Measurements from ENCODE around the gene CAPN15. TPM values are rescaled to one million over a fixed set of nuclear protein-coding genes. Genes with fewer than 3 reads are reported as not detected.

The CAPN15 gene
- total and polyA plus RNA-seq, 7 experiments from 2014 or later, result 3.2 to 89.8 (median 52.8) TPM

GRCh38 chr16:561413-561794 is 33.9 kb downstream of the CAPN15 start:
- Mint-ChIP-seq H3K4me3 (peak overlapping the region in 1 of 10 donors; percentile 34), H3K36me3 (no peaks in the 10 kb centered on the region), H3K9me3 (peaks cover 0 to 3% (median 0%) of the 10 kb centered on the region in 11 donors), H3K27me3 (peaks cover 6 to 20% (median 9%) of the 10 kb centered on the region in 5 donors), H3K4me1 (peaks cover 0 to 8% (median 3%) of the 10 kb centered on the region in 7 donors), H3K27ac (no peak overlapping the region)
- Histone ChIP-seq H3K27me3 (ENCODE audit: control insufficient read depth in 2 of 2, insufficient read depth in 2 of 2, low read length in 2 of 2) (no peaks in the 10 kb centered on the region), H3K4me1 (ENCODE audit: control insufficient read depth in 2 of 2, insufficient read depth in 2 of 2, low read length in 2 of 2) (peaks cover under 1 to 3% of the 10 kb centered on the region in 2 donors), H3K27ac (ENCODE audit: low read depth, low read length) (no peak overlapping the region), H3K36me3 (ENCODE audit: control insufficient read depth in 2 of 3, insufficient read depth in 3 of 3, low read length in 3 of 3) (no peaks in the 10 kb centered on the region), H3K9me3 (ENCODE audit: control insufficient read depth in 2 of 3, low read length in 3 of 3) (no peaks in the 10 kb centered on the region), H3K4me3 (ENCODE audit: low read length) (no peak overlapping the region)
- POLR2A ChIA-PET, result interaction anchor here (0.7 kb wide), 1 partner anchor 713 kb away, joined by 4 read pairs; no protein-coding TSS in a partner anchor
- DNase-seq, result no peak
- intact Hi-C loops (cut with micrococcal nuclease), result no loop called here
- no peak for ATAC-seq
- CTCF ChIA-PET, result no interaction called here

DNA sequence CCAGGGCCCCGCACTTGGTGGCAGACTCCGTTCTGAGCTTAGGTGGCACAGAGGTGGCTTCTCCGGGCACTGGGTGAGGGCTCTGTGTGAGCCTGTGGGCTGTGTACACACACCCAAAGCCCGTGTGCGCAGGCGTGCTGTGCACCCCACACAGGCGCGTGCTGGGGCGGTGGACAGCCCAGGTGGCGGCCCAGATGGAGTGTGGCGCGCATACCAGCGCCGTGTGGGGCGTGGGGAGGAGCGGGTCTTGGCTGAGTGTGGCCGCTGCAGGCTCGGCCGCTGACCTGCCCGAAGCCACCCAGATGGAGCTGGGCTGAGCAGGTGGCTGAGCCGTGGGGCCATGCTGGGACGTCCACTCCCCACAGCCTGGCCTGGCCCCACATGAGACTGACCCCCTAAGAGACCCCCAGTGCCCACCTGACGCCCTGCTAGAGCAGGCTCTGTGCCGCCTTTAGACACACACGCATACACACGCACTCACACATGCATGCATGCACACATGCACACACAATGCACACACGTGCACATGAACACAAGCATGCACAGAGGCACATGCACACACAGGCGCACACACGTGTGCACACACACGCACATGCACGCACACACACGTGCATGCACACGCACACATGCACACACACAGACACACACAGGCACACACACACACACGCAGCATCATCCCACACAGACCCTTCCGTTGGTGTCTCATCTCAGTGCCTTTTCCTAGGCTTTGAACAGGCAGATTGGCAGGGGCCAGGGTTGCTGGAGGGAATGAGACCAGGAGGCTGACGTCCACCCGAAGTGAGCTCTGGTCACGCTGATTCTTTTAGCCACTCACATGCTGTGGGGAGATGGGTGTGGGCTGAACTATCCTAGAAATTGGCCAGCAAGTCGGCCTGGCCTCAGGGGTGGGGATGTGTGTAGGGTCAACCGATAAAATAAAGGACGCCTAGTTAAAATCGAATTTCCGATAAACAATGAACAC is 34.7 kb downstream of the CAPN15 start:
- H3K27me3 ChIP-seq (ENCODE audit: control insufficient read depth in 2 of 2, insufficient read depth in 2 of 2, low read length in 2 of 2), result no peaks in the 10 kb centered on the region
- ATAC-seq, result no peak
- peaks cover 6 to 20% (median 9%) of the 10 kb centered on the region in 5 donors for H3K27me3 Mint-ChIP-seq
- H3K4me3 ChIP-seq (ENCODE audit: low read length), result no peak overlapping the region
- peak overlapping the region in 6 of 10 donors; percentile 6 to 53 (median 36) for H3K4me3 Mint-ChIP-seq
- peak overlapping the region in 1 of 9 donors; percentile 8 for H3K27ac Mint-ChIP-seq
- H3K36me3 Mint-ChIP-seq, result no peaks in the 10 kb centered on the region
- peaks cover 0 to 3% (median 0%) of the 10 kb centered on the region in 11 donors for H3K9me3 Mint-ChIP-seq
- H3K36me3 ChIP-seq (ENCODE audit: control insufficient read depth in 2 of 3, insufficient read depth in 3 of 3, low read length in 3 of 3), result no peaks in the 10 kb centered on the region
- intact Hi-C loops (cut with micrococcal nuclease), result no loop called here
- no peaks in the 10 kb centered on the region for H3K9me3 ChIP-seq (ENCODE audit: control insufficient read depth in 2 of 3, low read length in 3 of 3)
- H3K4me1 ChIP-seq (ENCODE audit: control insufficient read depth in 2 of 2, insufficient read depth in 2 of 2, low read length in 2 of 2), result peaks cover 5 to 11% of the 10 kb centered on the region in 2 donors
- no peak for DNase-seq
- ChIA-PET CTCF (no interaction called here), POLR2A (no interaction called here)
- H3K4me1 Mint-ChIP-seq, result peaks cover 0 to 16% (median 9%) of the 10 kb centered on the region in 7 donors
- H3K27ac ChIP-seq (ENCODE audit: low read depth, low read length), result no peak overlapping the region

GRCh38 chr16:563072-563644 is 35.6 kb downstream of the CAPN15 start:
- ChIA-PET POLR2A (no interaction called here), CTCF (no interaction called here)
- no peaks in the 10 kb centered on the region for H3K36me3 Mint-ChIP-seq
- ATAC-seq, result no peak
- Histone ChIP-seq H3K9me3 (ENCODE audit: control insufficient read depth in 2 of 3, low read length in 3 of 3) (no peaks in the 10 kb centered on the region), H3K4me3 (ENCODE audit: low read length) (no peak overlapping the region), H3K4me1 (ENCODE audit: control insufficient read depth in 2 of 2, insufficient read depth in 2 of 2, low read length in 2 of 2) (peaks cover 5 to 20% of the 10 kb centered on the region in 2 donors), H3K27me3 (ENCODE audit: control insufficient read depth in 2 of 2, insufficient read depth in 2 of 2, low read length in 2 of 2) (no peaks in the 10 kb centered on the region), H3K27ac (ENCODE audit: low read depth, low read length) (no peak overlapping the region), H3K36me3 (ENCODE audit: control insufficient read depth in 2 of 3, insufficient read depth in 3 of 3, low read length in 3 of 3) (no peaks in the 10 kb centered on the region)
- DNase-seq, result no peak
- peaks cover 4 to 18% (median 9%) of the 10 kb centered on the region in 5 donors for H3K27me3 Mint-ChIP-seq
- intact Hi-C loops (cut with micrococcal nuclease), result no loop called here
- H3K4me3 Mint-ChIP-seq, result no peak overlapping the region
- peaks cover 0 to 21% (median 9%) of the 10 kb centered on the region in 7 donors for H3K4me1 Mint-ChIP-seq
- peaks cover 0 to 3% (median 0%) of the 10 kb centered on the region in 11 donors for H3K9me3 Mint-ChIP-seq
- H3K27ac Mint-ChIP-seq, result no peak overlapping the region

DNA sequence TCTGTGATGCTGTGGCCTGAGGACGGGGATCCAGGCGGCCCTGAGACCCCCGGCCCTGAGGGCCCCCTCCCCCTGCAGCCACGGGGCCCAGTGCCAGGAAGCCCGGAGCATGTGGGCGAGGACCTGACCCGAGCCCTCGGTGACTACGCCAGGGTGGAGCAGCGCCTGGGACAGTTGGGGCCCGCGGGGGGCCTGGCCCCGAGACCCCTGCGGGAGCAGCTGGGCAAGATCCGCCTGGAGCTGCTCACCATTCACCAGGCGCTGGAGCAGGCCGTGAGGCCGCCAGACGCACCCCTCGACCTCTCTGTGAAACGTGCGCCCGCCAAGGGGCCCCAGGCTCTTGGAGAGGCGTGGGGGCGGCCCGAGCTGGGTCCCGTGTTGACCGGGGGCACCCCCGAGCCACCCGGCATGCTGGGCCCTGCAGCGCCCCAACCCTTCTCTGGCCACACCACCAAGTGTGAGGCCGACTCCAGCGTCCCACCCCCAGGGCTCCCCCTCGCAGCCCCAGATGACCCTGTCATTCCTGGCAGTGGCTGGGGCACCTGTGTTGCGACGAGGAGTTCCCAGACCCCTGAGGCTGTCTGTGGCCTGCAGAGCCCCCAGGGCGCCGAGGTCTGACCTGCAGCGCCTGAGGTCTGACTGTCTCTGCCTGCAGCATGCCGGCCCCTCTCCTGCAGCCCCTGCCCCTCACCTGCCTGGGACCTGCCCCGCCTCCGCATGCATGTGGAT is 37.3 kb downstream of the CAPN15 start:
- ChIA-PET POLR2A (no interaction called here), CTCF (no interaction called here)
- Mint-ChIP-seq H3K27me3 (peaks cover 0 to 9% (median 7%) of the 10 kb centered on the region in 5 donors), H3K27ac (no peak overlapping the region), H3K36me3 (no peaks in the 10 kb centered on the region), H3K4me3 (no peak overlapping the region), H3K9me3 (peaks cover 0 to 3% (median 0%) of the 10 kb centered on the region in 11 donors), H3K4me1 (peaks cover 0 to 29% (median 16%) of the 10 kb centered on the region in 7 donors)
- peaks cover 13 to 32% of the 10 kb centered on the region in 2 donors for H3K4me1 ChIP-seq (ENCODE audit: control insufficient read depth in 2 of 2, insufficient read depth in 2 of 2, low read length in 2 of 2)
- no peak for ATAC-seq
- H3K36me3 ChIP-seq (ENCODE audit: control insufficient read depth in 2 of 3, insufficient read depth in 3 of 3, low read length in 3 of 3), result no peaks in the 10 kb centered on the region
- no peaks in the 10 kb centered on the region for H3K27me3 ChIP-seq (ENCODE audit: control insufficient read depth in 2 of 2, insufficient read depth in 2 of 2, low read length in 2 of 2)
- no peaks in the 10 kb centered on the region for H3K9me3 ChIP-seq (ENCODE audit: control insufficient read depth in 2 of 3, low read length in 3 of 3)
- no peak for DNase-seq
- H3K27ac ChIP-seq (ENCODE audit: low read depth, low read length), result no peak overlapping the region
- no peak overlapping the region for H3K4me3 ChIP-seq (ENCODE audit: low read length)
- intact Hi-C loops (cut with micrococcal nuclease), result loop anchor here (5.0 kb wide), 2 partner anchors 72 to 163 kb away; partner anchors contain the start of genes DECR2 (in 1 of the 2) and METTL26 (in 1 of the 2)

- intact Hi-C loops (cut with micrococcal nuclease), result loop anchor here (5.0 kb wide), 2 partner anchors 72 to 163 kb away; partner anchors contain the start of genes DECR2 (in 1 of the 2) and METTL26 (in 1 of the 2)
- Mint-ChIP-seq H3K27me3 (peaks cover 0 to 9% (median 7%) of the 10 kb centered on the region in 5 donors), H3K36me3 (no peaks in the 10 kb centered on the region), H3K4me3 (peak overlapping the region in 1 of 10 donors; percentile 86), H3K27ac (peak overlapping the region in 2 of 9 donors; percentile 33 to 87), H3K9me3 (peaks cover 0 to 3% (median 0%) of the 10 kb centered on the region in 11 donors), H3K4me1 (peaks cover 0 to 32% (median 18%) of the 10 kb centered on the region in 7 donors)
- ChIA-PET CTCF (no interaction called here), POLR2A (interaction anchor here (1.0 to 3.8 kb wide), 2 partner anchors 22 to 39 kb away, joined by 3 to 19 read pairs; no protein-coding TSS in a partner anchor)
- no peaks in the 10 kb centered on the region for H3K36me3 ChIP-seq (ENCODE audit: control insufficient read depth in 2 of 3, insufficient read depth in 3 of 3, low read length in 3 of 3)
- H3K9me3 ChIP-seq (ENCODE audit: control insufficient read depth in 2 of 3, low read length in 3 of 3), result no peaks in the 10 kb centered on the region
- peak overlapping the region; percentile 73 for H3K27ac ChIP-seq (ENCODE audit: low read depth, low read length)
- no peak for ATAC-seq
- H3K4me3 ChIP-seq (ENCODE audit: low read length), result no peak overlapping the region
- peaks cover 13 to 32% of the 10 kb centered on the region in 2 donors for H3K4me1 ChIP-seq (ENCODE audit: control insufficient read depth in 2 of 2, insufficient read depth in 2 of 2, low read length in 2 of 2)
- H3K27me3 ChIP-seq (ENCODE audit: control insufficient read depth in 2 of 2, insufficient read depth in 2 of 2, low read length in 2 of 2), result no peaks in the 10 kb centered on the region
- DNase-seq, result no peak
Observed at GRCh38 chr16:565419-566330, 38.2 kb downstream of the CAPN15 start.

Measured in naive thymus-derived CD4-positive, alpha-beta T cell (primary cell).